GM12873 (cell line): ENCODE results near the gene HIBCH.

Source experiments
- CTCF ChIP-seq: IDR thresholded peaks from 2 replicates; pipeline ENCODE4 v1.5.1; 2012; ENCODE audit warnings: low read depth, mild to moderate bottlenecking, moderate library complexity, low read length, control low read depth; ENCODE audit not compliant: insufficient read depth; ENCODE audit errors: missing control alignments

The HIBCH gene

GRCh38 chr2:190200603-190201002, 119.0 kb downstream of the HIBCH start:
- no peak for TF ChIP-seq CTCF

GRCh38 chr2:190199530-190199929, 120.1 kb downstream of the HIBCH start:
- TF ChIP-seq CTCF = no peak

GRCh38 chr2:190199109-190199508, 120.5 kb downstream of the HIBCH start:
- TF ChIP-seq CTCF = no peak

GRCh38 chr2:190197143-190197720, 122.4 kb downstream of the HIBCH start:
- TF ChIP-seq CTCF = no peak

GRCh38 chr2:190190507-190191162, 129.0 kb downstream of the HIBCH start:
- no peak for TF ChIP-seq CTCF

- TF ChIP-seq CTCF = no peak
Observed at GRCh38 chr2:190188289-190188688, 131.3 kb downstream of the HIBCH start.

GRCh38 chr2:190186238-190186637, 133.4 kb downstream of the HIBCH start:
- TF ChIP-seq CTCF = no peak
